A673 (cell line): ENCODE results near the gene SIAH2. TPM values are rescaled to one million over a fixed set of nuclear protein-coding genes. Genes with fewer than 3 reads are reported as not detected.
A peak's percentile ranks its signal among the peaks of the same experiment; 100 is the strongest.

ENCODE experiments used
- BruUV-seq: library from RNA; stranded (reverse); fragments of 400-500 nt; replicated peaks from 2 replicates; lab custom pipeline; 2021; lab: Mats Ljungman, UMichigan
- CTCF ChIA-PET: fragments of 300-600 bp; sonication (Branson Sonifier 250); formaldehyde crosslinking; loops from one replicate; lab custom pipeline; 2022; ENCODE audit warnings: antibody characterized with exemption; lab: Charles Lee
- POLR2A ChIA-PET: fragments of 300-600 bp; sonication (Branson Sonifier 250); formaldehyde crosslinking; loops from one replicate; lab custom pipeline; 2022; ENCODE audit warnings: antibody characterized with exemption; ENCODE audit not compliant: low non-redundant PET; lab: Charles Lee
- DNase-seq: peaks from one replicate; pipeline ENCODE4 v3.0.0-alpha.2; 2015; ENCODE audit warnings: low spot score
- H3K27ac ChIP-seq: fragments of 200-600 bp; sonication (generic); 2 replicates; pipeline ENCODE4 v1.5.1; 2016; ENCODE audit warnings: mixed run types, low read depth, mild to moderate bottlenecking, mixed read lengths, antibody characterized with exemption, low read length; ENCODE audit not compliant: poor library complexity, severe bottlenecking
- H3K27me3 ChIP-seq: fragments of 200-600 bp; sonication (generic); replicated peaks from 2 replicates; pipeline ENCODE4 v1.6.1; 2017; ENCODE audit warnings: mixed run types, low read depth, mild to moderate bottlenecking, mixed read lengths, antibody characterized with exemption, low read length; ENCODE audit not compliant: insufficient read depth, poor library complexity
- H3K36me3 ChIP-seq: fragments of 200-600 bp; sonication (generic); 2 replicates; pipeline ENCODE4 v1.6.1; 2016; ENCODE audit warnings: mixed run types, mild to moderate bottlenecking, mixed read lengths, antibody characterized with exemption, low read length; ENCODE audit not compliant: insufficient read depth, poor library complexity, severe bottlenecking
- H3K4me1 ChIP-seq: fragments of 200-600 bp; sonication (generic); 2 replicates; pipeline ENCODE4 v1.6.1; 2017; ENCODE audit warnings: mixed run types, mild to moderate bottlenecking, mixed read lengths, antibody characterized with exemption, low read length; ENCODE audit not compliant: insufficient read depth, poor library complexity, severe bottlenecking
- H3K4me3 ChIP-seq: fragments of 200-600 bp; sonication (generic); 2 replicates; pipeline ENCODE4 v1.5.1; 2016; ENCODE audit warnings: low read depth, mixed run types, mild to moderate bottlenecking, mixed read lengths, low read length; ENCODE audit not compliant: poor library complexity, severe bottlenecking
- H3K9me3 ChIP-seq: fragments of 200-600 bp; sonication (generic); 2 replicates; pipeline ENCODE4 v1.6.1; 2016; ENCODE audit warnings: mixed run types, low read depth, mild to moderate bottlenecking, mixed read lengths, antibody characterized with exemption, low read length; ENCODE audit not compliant: poor library complexity, severe bottlenecking
- CTCF ChIP-seq: fragments of 300-800, 200-600 bp; sonication (generic); conservative IDR thresholded peaks from 2 replicates; pipeline ENCODE4 v1.5.1; 2017; ENCODE audit warnings: low read depth, mild to moderate bottlenecking, antibody characterized with exemption, low read length, moderate library complexity, mixed read lengths
- EZH2 ChIP-seq: fragments of 200-600 bp; sonication (generic); IDR thresholded peaks from 2 replicates; pipeline ENCODE4 v1.6.1; 2017; ENCODE audit warnings: borderline replicate concordance, low read depth, mild to moderate bottlenecking, mixed read lengths, antibody characterized with exemption, low read length; ENCODE audit not compliant: poor library complexity, severe bottlenecking
- intact Hi-C: fragments of 100-400 bp; cut with micrococcal nuclease; formaldehyde crosslinking; loops from one replicate; pipeline ENCODE4 v1.10.0; 2022; ENCODE audit not compliant: unreplicated experiment
- total RNA-seq: library from RNA; stranded (reverse); gene quantifications from 2 replicates; pipeline ENCODE4 v1.2.3, GENCODE V29; 2021

Gene SIAH2
- total RNA-seq, 1 experiment from 2014 or later = 26.8 TPM

DNA sequence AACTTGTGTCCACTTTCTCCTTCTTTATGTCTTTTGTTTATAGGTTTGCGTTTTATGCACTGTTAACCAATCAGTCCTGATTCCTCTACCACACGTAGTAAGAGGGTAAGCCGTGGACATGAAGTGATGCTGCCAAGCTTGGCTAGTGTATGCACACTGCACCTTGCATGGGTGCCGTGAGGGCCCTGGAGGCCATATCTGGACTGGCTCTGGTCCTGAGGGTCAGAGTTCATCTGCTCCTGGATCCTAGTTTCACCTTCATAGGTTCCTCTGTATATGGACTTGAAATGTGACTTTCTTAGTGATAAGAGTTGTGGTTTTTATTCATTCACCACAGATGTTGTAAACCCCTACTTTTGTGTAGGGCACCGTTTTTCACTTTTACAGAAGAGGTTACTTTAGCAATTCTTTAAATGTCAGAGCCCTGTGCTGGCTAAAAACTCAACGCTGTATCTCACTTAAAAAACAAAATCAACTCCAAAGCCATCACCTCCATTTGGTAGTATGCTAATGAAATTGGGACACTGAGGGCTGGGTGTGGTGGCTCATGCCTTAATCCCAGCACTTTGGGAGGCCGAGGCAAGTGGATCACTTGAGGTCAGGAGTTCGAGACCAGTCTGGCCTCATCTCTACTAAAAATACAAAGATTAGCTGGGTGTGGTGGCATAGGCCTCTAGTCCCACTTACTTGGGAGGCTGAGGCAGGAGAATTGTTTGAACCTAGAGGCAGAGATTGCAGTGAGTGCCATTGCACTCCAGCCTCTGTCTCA lies 22.9 kb downstream of the SIAH2 start:
- Histone ChIP-seq H3K9me3 (no peaks in the 10 kb centered on the region), H3K36me3 (no peaks in the 10 kb centered on the region), H3K4me3 (no peak overlapping the region), H3K27ac (peak overlapping the region; percentile 90), H3K4me1 (peaks cover 98% of the 10 kb centered on the region), H3K27me3 (no peaks in the 10 kb centered on the region)
- TF ChIP-seq EZH2 (no peak), CTCF (no peak)
- DNase-seq = no peak
- BruUV-seq = no TSS peak
- intact Hi-C loops = no loop called here
- CTCF ChIA-PET = interaction anchor here (0.6 kb wide), 1 partner anchor 40 kb away, joined by 3 read pairs; no protein-coding TSS in a partner anchor
- POLR2A ChIA-PET = no interaction called here

DNA sequence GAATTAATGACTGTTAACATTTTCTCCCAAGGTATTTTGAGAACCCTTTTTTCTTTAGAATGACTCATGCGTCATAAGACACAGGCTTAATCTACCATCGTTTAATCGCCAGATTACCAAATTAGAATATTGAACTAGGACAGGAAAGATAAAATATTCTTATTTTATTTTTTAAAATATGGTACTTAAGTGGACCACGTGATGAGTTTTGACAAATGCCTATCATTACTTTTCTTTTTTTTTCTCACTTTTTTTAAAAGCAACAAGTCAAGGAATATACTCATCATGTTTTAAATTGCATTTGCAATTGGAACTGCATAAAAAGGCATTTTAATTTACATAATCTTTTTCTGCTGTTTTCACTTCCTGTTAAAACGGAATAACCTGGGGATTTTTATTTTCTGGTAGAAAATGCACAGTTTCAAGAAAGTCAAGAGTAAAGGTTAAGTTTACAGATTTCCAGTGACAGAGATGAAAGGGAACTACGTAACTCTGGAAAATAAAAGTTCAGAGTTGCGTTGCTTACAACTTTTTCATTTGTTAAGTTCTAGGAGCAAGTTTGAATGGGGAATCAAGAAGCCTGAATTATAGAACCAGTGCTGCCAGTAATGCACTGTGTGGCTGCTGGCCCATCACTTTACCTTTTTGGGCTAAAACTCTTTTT lies 23.6 kb downstream of the SIAH2 start:
- DNase-seq = peak; percentile 81
- H3K9me3 ChIP-seq = no peaks in the 10 kb centered on the region
- no peaks in the 10 kb centered on the region for H3K36me3 ChIP-seq
- CTCF ChIA-PET = no interaction called here
- H3K27ac ChIP-seq = peak overlapping the region; percentile 90
- H3K4me1 ChIP-seq = peaks cover 98% of the 10 kb centered on the region
- no TSS peak for BruUV-seq
- TF ChIP-seq CTCF (no peak), EZH2 (no peak)
- intact Hi-C loops = no loop called here
- H3K27me3 ChIP-seq = no peaks in the 10 kb centered on the region
- no peak overlapping the region for H3K4me3 ChIP-seq
- POLR2A ChIA-PET = no interaction called here

DNA sequence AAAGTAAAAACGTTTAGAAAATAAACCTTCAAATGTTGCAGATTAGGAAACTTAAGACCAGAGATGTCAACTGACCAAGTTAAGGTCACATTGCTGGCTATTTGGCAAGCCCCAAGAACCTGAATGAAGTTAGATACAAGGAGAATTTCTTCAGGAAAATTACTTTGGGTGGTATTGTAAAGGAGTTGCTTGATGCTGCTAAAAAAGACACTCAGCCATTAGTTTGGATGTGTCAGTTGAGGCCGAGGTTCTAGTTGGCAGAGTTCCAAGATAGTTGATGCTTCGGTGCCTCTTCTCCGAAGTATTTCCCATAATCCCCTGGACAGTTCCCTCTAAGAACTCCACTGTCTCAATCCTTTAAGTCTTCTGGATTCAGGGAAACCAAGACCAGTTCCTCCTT lies 24.3 kb downstream of the SIAH2 start:
- Histone ChIP-seq H3K36me3 (no peaks in the 10 kb centered on the region), H3K4me1 (peaks cover 98% of the 10 kb centered on the region), H3K27me3 (no peaks in the 10 kb centered on the region), H3K9me3 (no peaks in the 10 kb centered on the region), H3K4me3 (no peak overlapping the region), H3K27ac (peak overlapping the region; percentile 90)
- peak; percentile 86 for DNase-seq
- TF ChIP-seq CTCF (no peak), EZH2 (no peak)
- BruUV-seq = no TSS peak
- CTCF ChIA-PET = no interaction called here
- POLR2A ChIA-PET = no interaction called here
- intact Hi-C loops = no loop called here
